Breast epithelium (tissue), 3 donors: ENCODE measurements around the gene GPR27.

Experiments used
- CTCF ChIP-seq, 3 donors: fragments of 450-650 bp; IDR thresholded peaks; one replicate each; pipeline ENCODE4 v1.5.1; 2016 to 2017; ENCODE audit warnings: antibody characterized with exemption in 3 of 3, mild to moderate bottlenecking in 3 of 3, moderate library complexity in 3 of 3
- POLR2A ChIP-seq: fragments of 450-650 bp; IDR thresholded peaks from one replicate; pipeline ENCODE4 v1.6.1; 2016; ENCODE audit warnings: antibody characterized with exemption, mild to moderate bottlenecking, moderate library complexity
- POLR2AphosphoS5 ChIP-seq, 3 donors: sonication (generic); formaldehyde crosslinking; IDR thresholded peaks; one replicate each; pipeline ENCODE4 v1.6.1; 2017; ENCODE audit warnings: antibody characterized with exemption in 3 of 3

- TF ChIP-seq CTCF (IDR thresholded peaks at IDR 0.05) = no peak
- TF ChIP-seq POLR2AphosphoS5 (IDR thresholded peaks at IDR 0.05) = no peak
- no peak for TF ChIP-seq POLR2A
Measured at GRCh38 chr3:71718072-71718471, 35.6 kb upstream of the GPR27 start.
